Stimulated activated CD4-positive, alpha-beta T cell treated with anti-CD3 and anti-CD28 coated beads, Interleukin-1b, Interleukin-23, amount 100 ng/mL, for 1 hour (primary cell): ENCODE results near the gene LY6G6C.
"Not testable (repeated sequence)": the region's sequence is repeated elsewhere in the genome, so short reads cannot be mapped to it uniquely, and the experiment has no call there.

Experiments used
- DNase-seq, 2 donors: peaks; one replicate each; pipeline ENCODE4 v3.0.0-alpha.2; 2020; ENCODE audit warnings: low read depth in 2 of 2

The LY6G6C gene

DNA sequence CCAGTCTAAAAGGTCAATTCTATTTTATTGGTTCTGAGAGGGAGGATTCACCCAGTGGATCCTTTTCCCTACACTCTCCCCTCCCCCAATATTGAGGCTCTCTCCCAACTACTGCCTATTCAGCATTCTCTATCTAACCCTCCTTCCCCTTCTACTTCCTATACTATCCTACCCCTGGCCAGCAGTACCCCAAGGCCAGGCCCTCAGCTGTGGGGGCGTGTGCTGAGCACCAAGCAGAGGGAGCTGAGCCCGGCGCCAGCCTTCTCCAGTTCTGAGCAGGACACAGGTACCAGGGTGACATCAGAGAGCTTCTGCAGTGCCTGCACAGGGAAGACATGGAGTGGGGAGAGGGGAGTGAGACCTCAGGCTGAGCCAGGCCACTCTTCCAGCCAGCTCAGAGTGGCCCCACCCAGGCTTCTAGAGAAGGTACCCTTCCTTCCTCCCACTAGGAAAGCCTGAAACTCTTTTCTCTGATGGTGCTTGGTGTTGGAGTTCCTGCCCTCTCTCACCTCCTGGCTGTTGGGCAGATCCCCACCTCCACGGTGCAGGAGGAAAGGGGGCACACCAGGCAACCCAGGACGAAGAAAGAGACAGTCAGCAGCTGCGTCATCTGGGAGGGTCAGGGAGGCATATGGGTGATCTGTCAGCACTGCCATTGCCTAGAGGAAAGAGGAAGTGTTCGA, 5.6 kb upstream of the LY6G6C start:
- no peak for DNase-seq

DNA sequence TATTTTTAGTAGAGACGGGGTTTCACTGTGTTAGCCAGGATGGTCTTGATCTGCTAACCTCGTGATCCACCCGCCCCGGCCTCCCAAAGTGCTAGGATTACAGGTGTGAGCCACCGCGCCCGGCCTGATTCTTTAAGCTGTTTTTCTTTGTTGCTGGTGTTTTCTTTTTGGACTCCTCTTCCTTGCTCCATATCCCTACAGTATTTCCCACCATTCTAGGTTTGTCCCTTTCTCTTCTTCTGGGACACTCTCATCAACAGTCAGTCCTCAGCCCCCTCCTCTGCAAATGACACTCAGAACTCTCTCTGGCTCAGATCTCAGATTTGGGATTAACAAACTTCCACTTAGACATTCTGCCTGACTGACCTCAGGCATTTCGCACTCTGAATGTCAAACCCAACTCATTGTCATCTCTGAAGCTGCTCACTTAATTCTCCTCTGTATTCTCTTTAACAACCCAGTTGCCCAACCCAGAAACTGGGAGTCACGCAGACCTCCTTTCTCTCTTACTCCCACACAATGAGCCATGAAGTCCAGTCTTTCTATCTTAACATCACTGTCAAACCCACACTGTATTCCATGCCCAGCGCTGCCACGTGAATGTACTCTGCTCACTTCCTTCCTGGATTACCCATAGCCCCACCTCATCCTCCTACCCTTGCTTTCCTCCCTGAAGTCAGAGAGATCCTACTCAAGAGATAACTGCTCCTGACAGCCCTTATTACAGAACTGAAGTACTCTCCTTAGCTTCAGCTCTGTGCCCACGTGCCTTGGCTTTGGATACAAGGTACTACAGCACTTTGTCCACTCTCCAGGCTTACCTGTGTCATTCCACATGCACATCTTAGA, 4.2 kb upstream of the LY6G6C start:
- DNase-seq: no peak

DNA sequence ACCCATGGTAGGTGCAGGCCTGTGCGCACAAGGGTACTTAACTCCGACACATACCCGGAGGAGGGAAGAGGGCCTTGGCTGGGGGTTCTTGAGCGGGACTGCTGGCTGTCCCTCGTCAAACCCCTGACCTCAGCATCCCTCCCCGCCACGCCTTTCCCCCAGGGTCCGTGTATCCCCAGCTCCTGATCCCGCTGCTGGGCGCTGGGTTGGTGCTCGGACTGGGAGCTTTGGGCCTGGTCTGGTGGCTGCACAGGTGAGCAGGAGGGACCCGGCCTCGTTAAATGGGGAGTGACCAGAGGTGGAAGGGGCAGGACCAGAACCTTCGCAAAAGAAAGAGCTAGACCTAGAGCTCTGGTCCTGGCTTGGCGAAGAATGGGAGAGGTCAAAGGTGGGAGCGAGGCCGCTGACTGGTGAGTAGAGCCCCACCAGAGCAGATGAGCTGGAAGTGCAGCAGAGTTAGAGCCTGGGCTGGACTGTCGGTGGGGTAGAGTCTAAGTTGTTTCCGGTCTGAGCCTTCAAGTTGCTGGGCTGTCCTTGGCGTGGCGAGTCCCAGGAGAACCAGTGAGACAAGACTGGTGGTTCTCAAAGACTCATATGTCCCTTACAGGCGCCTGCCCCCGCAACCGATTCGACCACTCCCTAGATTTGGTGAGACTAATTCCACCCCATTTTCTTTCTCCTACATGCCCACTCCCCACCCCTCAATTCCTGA, 2.6 kb upstream of the LY6G6C start:
- no peak for DNase-seq

- DNase-seq: no peak
Observed at GRCh38 chr6:31723245-31723979, 1.9 kb upstream of the LY6G6C start, which contains the start of gene MPIG6B. Gene MPIG6B (plus strand): TSS chr6:31723373. CDS start chr6:31723384, 11 bp downstream.

DNA sequence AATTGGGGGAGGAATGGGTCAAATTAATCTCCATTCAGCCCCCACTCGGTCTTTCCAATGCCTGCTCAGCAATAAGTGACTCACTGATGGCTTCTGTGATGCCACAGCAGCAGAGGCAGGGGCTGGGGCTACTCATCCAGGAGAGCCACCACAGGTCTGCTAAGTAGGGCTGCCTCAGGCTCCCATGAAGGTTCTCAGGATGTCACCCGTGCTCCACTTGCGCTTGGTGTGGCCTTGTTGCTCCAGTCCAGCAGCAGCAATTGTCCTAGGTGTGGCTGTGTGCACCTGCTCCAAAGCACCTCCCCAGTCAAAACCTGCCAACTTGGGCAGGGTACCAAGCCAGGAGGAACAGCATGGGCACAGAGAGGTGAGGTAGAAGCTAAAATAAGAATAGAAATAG, 627 bp upstream of the LY6G6C start:
- DNase-seq: no peak

DNA sequence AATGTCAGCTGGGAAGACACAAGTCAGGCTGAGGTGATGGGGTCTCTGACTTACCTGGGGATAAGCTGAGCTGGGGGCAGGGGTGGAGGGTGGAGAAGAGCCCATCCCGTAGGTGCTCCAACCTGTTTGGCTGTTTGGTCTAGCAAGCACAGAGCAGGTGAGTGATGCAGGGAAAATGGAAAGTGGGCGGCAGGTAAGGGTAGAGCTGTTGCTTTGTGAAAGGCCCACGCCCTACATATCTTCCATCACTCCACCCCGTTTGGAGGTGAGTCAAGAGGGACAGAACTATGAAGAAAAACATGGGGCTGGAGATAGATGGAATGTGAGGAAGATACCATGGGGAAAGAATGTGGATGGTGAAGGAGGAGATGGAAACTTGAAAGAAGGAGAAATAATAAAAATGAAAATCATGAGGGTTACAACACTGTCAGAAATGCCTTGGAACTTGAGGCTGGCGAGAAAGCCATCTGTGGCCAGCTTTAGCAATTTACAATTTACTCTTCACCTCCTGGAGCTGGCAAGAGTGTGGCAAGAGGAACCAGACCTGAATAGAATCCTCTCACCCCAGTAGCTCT, 1.3 kb downstream of the LY6G6C start:
- no peak for DNase-seq

DNA sequence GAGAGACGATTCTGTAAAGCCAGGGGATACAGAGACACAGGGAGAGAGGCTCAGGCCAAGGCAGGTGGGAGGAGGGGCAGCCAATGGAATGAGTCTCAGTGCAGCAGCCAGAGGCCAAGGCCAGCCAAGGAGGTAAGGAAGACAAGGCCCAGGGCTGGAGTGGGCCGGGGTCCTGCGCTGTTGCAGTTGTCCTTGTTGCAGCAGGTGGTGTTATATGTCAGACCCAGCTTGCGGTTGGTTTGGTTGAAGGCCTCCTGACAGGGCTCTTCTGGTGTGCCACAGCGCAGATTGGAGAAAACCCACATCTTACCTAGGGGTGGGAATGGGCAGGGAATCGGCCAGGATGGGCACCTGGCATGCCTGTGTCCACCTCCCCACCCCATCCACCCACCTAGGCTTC, 2.5 kb downstream of the LY6G6C start:
- DNase-seq: no peak

GRCh38 chr6:31718265-31718664, 3.3 kb downstream of the LY6G6C start:
- DNase-seq: no peak

- no peak for DNase-seq
Observed at GRCh38 chr6:31717499-31718222, 3.9 kb downstream of the LY6G6C start.

- no peak for DNase-seq
Observed at GRCh38 chr6:31715022-31715958, 6.3 kb downstream of the LY6G6C start, which contains the start of gene LY6G6D. Gene LY6G6D (plus strand): TSS chr6:31715348. CDS start chr6:31715356, 8 bp downstream.

DNA sequence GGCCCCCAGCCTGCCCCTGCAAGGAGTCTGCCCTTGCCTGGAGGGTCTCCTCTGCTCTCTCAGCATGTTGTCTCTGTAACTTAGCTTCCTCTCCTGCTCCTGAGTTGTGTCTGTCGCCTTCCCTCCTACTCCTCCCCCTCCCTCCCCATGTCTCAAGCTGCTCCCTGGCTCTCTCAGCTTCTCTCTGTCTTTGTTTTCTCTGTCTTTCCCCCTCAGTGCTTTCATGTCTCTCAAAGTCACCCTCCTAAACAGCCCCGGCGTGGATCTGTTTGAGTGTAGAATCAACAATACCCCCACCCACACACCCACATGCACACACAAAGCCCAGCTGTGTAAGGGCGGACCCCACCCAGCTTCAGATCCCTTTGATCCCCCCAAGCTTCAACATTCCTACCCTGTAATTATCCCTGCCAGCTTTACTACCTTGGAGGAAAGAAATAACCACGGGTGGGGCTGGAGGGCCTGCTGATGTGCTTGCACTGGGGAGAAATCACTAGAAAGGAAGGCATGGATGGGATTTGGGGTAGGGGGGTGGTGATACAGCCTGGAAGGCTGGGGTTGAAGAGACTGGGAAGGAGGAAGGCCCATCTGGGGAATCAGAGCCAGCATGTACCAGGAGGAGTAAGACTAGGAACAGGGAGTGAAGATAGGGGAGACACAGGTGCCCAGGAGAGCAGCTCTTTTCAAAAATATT, 7.4 kb downstream of the LY6G6C start:
- DNase-seq: no peak

DNA sequence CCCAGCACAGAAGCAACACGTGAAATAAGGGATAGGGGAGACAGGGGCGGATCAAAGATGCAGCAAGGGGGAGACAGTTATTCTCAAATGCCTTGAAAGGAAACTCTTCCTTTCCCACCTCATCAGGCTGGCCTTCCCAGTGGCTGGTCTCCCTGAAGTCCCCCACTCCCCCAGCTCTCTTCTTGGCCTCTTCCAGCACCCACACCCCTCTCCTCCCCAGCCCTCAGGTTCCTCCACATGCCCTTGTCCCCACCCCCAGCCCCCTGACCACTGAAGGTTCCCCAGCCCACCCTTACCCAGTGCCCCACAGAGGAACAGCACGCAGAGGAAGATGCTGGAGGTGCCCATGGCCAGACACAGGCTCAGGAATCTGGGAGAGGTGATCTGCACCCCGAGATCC, 8.1 kb downstream of the LY6G6C start:
- DNase-seq: no peak

GRCh38 chr6:31712296-31712695, 9.2 kb downstream of the LY6G6C start:
- no peak for DNase-seq

DNA sequence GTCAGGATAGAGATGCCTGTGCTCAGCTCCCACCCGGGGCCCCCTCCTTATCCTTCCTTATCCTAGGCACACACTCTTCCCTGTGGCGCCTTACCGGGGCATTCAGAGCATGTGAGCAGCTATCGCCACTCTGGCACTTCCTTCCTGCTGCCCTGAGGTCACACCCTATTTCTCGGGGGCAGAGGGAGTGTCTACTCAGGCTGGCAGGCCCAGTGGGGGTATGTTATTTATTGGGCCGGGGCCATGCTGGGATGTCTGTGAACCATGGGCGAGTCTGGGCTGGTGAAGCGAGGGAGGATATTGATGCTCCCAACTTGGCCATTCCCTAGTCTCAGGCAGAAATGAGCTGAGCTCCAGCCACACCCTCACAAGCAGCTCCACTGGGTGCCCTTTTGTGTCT, 10.3 kb downstream of the LY6G6C start:
- no peak for DNase-seq

DNA sequence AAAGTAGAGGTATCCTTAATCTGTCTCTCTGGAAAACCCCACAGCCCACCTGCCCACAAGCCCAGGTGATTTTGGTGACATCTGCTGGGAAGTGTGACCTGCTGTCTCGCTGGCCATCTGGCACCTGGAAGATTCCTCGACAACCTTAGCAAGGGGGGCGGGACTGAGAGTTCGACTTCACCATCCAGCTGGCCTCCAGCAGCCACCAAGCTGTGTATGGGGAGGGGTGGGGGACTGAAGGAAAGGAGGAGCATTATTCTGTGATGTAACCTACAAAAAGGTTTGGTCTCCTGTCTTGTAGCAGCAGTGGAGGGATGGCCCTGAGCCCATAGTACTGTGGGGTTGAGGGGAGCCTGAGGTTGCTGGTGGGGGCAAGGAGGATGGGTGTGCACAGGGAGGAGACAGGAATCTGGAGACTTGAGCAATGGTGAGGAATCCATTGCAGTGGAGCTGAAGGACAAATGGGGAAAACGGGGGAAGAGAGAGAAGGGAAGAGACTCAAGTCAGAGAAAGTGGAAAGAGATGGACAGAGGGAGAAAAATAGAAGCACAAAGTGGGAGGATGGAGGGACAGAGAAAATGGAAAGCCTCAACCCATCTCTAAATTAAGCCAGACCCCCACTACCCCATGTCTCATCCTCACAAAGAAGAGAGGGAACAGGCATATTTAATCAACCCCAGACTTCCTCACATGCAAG, 10.9 kb downstream of the LY6G6C start:
- DNase-seq: no peak

GRCh38 chr6:31709157-31709556, 12.4 kb downstream of the LY6G6C start:
- DNase-seq: not testable (repeated sequence)

DNA sequence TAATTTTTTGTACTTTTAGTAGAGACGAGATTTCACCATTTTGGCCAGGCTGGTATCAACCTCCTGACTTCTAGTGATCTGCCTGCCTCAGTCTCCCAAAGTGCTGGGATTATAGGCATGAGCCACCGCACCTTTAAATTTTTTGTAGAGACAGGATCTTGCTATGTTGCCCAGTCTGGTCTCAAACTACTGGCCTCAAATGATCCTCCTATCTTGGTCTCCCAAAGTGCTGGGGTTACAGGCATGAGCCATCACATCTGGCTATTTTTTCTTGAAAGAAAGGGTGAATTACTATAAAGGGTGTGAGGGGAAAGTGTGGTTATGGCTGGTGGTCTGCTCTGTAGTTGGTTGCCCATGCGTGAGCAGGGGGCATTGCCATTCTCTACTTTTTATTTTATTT, 13.3 kb downstream of the LY6G6C start:
- no peak for DNase-seq

GRCh38 chr6:31707701-31708100, 13.8 kb downstream of the LY6G6C start:
- DNase-seq: no peak
